A549 (cell line): Measurements from ENCODE around the gene CDC42. TPM values are rescaled to one million over a fixed set of nuclear protein-coding genes. Genes with fewer than 3 reads are reported as not detected.

ENCODE experiments used
- ATAC-seq, 2 experiments: fragments of 200-7000 bp in 1 of 2; fragments of >200 bp in 1 of 2; cut with Nextera tagmentation in 1 of 2; cut with Tn5 transposase in 1 of 2; 3 replicates each; pipeline versions ENCODE4 v1.8.0 to v1.9.1; 2018 to 2020; ENCODE audit warnings: mild to moderate bottlenecking in 1 of 2, moderate library complexity in 1 of 2
- CTCF ChIA-PET: fragments of 300-600 bp; sonication (Branson Sonifier 250); formaldehyde crosslinking; extraction: SDS; loops from one replicate; lab custom pipeline; 2021; ENCODE audit warnings: antibody characterized with exemption, inconsistent platforms; lab: Yijun Ruan, JAX
- POLR2A ChIA-PET: fragments of 350-600 bp; formaldehyde crosslinking; extraction: SDS; loops from one replicate; lab custom pipeline; 2021; ENCODE audit warnings: antibody characterized with exemption, inconsistent platforms; lab: Yijun Ruan, JAX
- DNase-seq, 2 experiments: peaks; one replicate each; pipeline versions ENCODE4 v3.0.0 to v3.0.0-alpha.2; 2011 to 2016; ENCODE audit warnings: low read depth in 1 of 2, low spot score in 1 of 2
- FAIRE-seq: peaks from 2 replicates; lab custom pipeline; 2011; peaks lifted over from hg19 to GRCh38; lab: Jason Lieb, UNC
- H3K27ac ChIP-seq, 2 experiments: fragments of >200 bp; sonication (Bioruptor Twin); formaldehyde crosslinking; 3 replicates each; pipeline ENCODE4 v1.5.1; 2016 to 2017
- H3K4me1 ChIP-seq: fragments of >200 bp; sonication (Bioruptor Twin); formaldehyde crosslinking; 3 replicates; pipeline ENCODE4 v1.6.1; 2016
- H3K4me2 ChIP-seq: fragments of >200 bp; sonication (Bioruptor Twin); formaldehyde crosslinking; 3 replicates; pipeline ENCODE4 v1.6.1; 2016
- H3K4me3 ChIP-seq: fragments of >200 bp; sonication (Bioruptor Twin); formaldehyde crosslinking; 3 replicates; pipeline ENCODE4 v1.5.1; 2016
- H3K9me3 ChIP-seq: fragments of >200 bp; sonication (Bioruptor Twin); formaldehyde crosslinking; 3 replicates; pipeline ENCODE4 v1.6.1; 2016
- BHLHE40 ChIP-seq: IDR thresholded peaks from 2 replicates; pipeline ENCODE4 v1.6.1; 2012; ENCODE audit warnings: low read depth, low read length, inconsistent platforms
- CEBPB ChIP-seq, 2 experiments: fragments of >200 bp in 1 of 2; sonication (Bioruptor Twin) in 1 of 2; formaldehyde crosslinking in 1 of 2; IDR thresholded peaks; 2 replicates each; pipeline ENCODE4 v1.6.1; 2012 to 2016
- EHF ChIP-seq: fragments of 250-450 bp; sonication (Bioruptor Pico); IDR thresholded peaks from 2 replicates; pipeline ENCODE4 v1.5.0; 2020; ENCODE audit warnings: mild to moderate bottlenecking
- EHMT2 ChIP-seq: fragments of 200-600 bp; sonication (generic); IDR thresholded peaks from 2 replicates; pipeline ENCODE4 v1.6.1; 2016; ENCODE audit warnings: antibody characterized with exemption, low read depth, mild to moderate bottlenecking, moderate library complexity
- EP300 ChIP-seq, 2 experiments: fragments of >200 bp; sonication (Bioruptor Twin); formaldehyde crosslinking; IDR thresholded peaks; 2 replicates in 1 of 2; 3 replicates in 1 of 2; pipeline ENCODE4 v1.6.1; 2016 to 2017
- FOSL2 ChIP-seq, 2 experiments: fragments of 450-650 bp in 1 of 2; fragments of >200 bp in 1 of 2; sonication (Bioruptor Twin) in 1 of 2; formaldehyde crosslinking; IDR thresholded peaks; 2 replicates each; pipeline versions ENCODE4 v1.5.0 to v1.6.1; 2016 to 2020; ENCODE audit warnings: mild to moderate bottlenecking in 1 of 2, moderate library complexity in 1 of 2
- HDAC2 ChIP-seq: fragments of 200-600 bp; sonication (generic); IDR thresholded peaks from 2 replicates; pipeline ENCODE4 v1.6.1; 2016
- HOXB13 ChIP-seq: fragments of 250-450 bp; sonication (Bioruptor Pico); IDR thresholded peaks from 2 replicates; pipeline ENCODE4 v1.5.0; 2020; ENCODE audit warnings: low read depth, mild to moderate bottlenecking, moderate library complexity
- KDM1A ChIP-seq: fragments of 200-600 bp; sonication (generic); IDR thresholded peaks from 2 replicates; pipeline ENCODE4 v1.6.1; 2016; ENCODE audit warnings: low read depth, mild to moderate bottlenecking
- KDM5A ChIP-seq: fragments of 200-600 bp; sonication (generic); IDR thresholded peaks from 2 replicates; pipeline ENCODE4 v1.6.1; 2016; ENCODE audit warnings: antibody characterized with exemption, mild to moderate bottlenecking
- NFE2L2 ChIP-seq: fragments of 150-350 bp; conservative IDR thresholded peaks from 2 replicates; pipeline ENCODE4 v1.6.1; 2014; ENCODE audit warnings: low read length
- NPAS2 ChIP-seq: fragments of 250-450 bp; sonication (Bioruptor Pico); IDR thresholded peaks from 2 replicates; pipeline ENCODE4 v1.8.0; 2022; ENCODE audit warnings: mild to moderate bottlenecking, moderate library complexity, borderline replicate concordance
- PHF8 ChIP-seq: fragments of 200-600 bp; sonication (generic); IDR thresholded peaks from 2 replicates; pipeline ENCODE4 v1.6.1; 2016; ENCODE audit warnings: low read depth, mild to moderate bottlenecking, antibody characterized with exemption, moderate library complexity, borderline replicate concordance
- POLR2A ChIP-seq: IDR thresholded peaks from 2 replicates; pipeline ENCODE4 v1.6.1; 2012; ENCODE audit warnings: mild to moderate bottlenecking, low read length
- RARB ChIP-seq: fragments of 250-450 bp; sonication (Bioruptor Pico); IDR thresholded peaks from 2 replicates; pipeline ENCODE4 v1.8.0; 2021; ENCODE audit warnings: mild to moderate bottlenecking, moderate library complexity
- RFX5 ChIP-seq: fragments of 450-650 bp; IDR thresholded peaks from 2 replicates; pipeline ENCODE4 v1.7.1; 2014; ENCODE audit warnings: antibody characterized with exemption, mild to moderate bottlenecking, moderate library complexity
- RNF2 ChIP-seq: fragments of 200-600 bp; sonication (generic); IDR thresholded peaks from 2 replicates; pipeline ENCODE4 v1.6.1; 2016; ENCODE audit warnings: low read depth, mild to moderate bottlenecking, antibody characterized with exemption, moderate library complexity, borderline replicate concordance
- SMC3 ChIP-seq: fragments of >200 bp; sonication (Bioruptor Twin); formaldehyde crosslinking; IDR thresholded peaks from 3 replicates; pipeline ENCODE4 v1.6.1; 2018; ENCODE audit warnings: inconsistent platforms
- SREBF2 ChIP-seq: fragments of 450-650 bp; IDR thresholded peaks from 2 replicates; pipeline ENCODE4 v1.6.1; 2014; ENCODE audit warnings: mild to moderate bottlenecking, moderate library complexity
- TP53 ChIP-seq: fragments of 250-450 bp; sonication (Bioruptor Pico); IDR thresholded peaks from 2 replicates; pipeline ENCODE4 v1.5.0; 2021; ENCODE audit warnings: mild to moderate bottlenecking, moderate library complexity
- ZFP36 ChIP-seq: fragments of 450-650 bp; IDR thresholded peaks from 2 replicates; pipeline ENCODE4 v1.6.1; 2014; ENCODE audit warnings: borderline replicate concordance; ENCODE audit not compliant: partially characterized antibody
- ZNF302 ChIP-seq: fragments of 250-450 bp; sonication (Bioruptor Pico); IDR thresholded peaks from 2 replicates; pipeline ENCODE4 v1.9.0; 2021; ENCODE audit warnings: inconsistent platforms, mild to moderate bottlenecking, moderate library complexity
- WGBS: methylation state at CpG from one replicate; pipeline ENCODE4 v1.1.6; 2017; ENCODE audit errors: missing lambda C conversion rate; 5-methylcytosine and 5-hydroxymethylcytosine counted together
- polyA plus RNA-seq, 4 experiments: library from polyadenylated mRNA; depleted of rRNA in 3 of 4; stranded (reverse); fragments of >200 nt; fragmentation: RNase III in 1 of 4; extraction: RNeasy Plus Mini Kit Qiagen cat#74134 plus additional on column Dnase treatment in 1 of 4; gene quantifications; 2 replicates in 3 of 4; 3 replicates in 1 of 4; pipeline ENCODE4 v1.2.3, GENCODE V29; 2011 to 2017
- TF ChIP-seq, protein P1 (sequence below): fragments of >200 bp; sonication (Bioruptor Twin); formaldehyde crosslinking; IDR thresholded peaks from 3 replicates; pipeline ENCODE4 v1.5.1; 2016
- TF ChIP-seq, protein P2 (sequence below): IDR thresholded peaks from 2 replicates; pipeline ENCODE4 v1.6.1; 2012
- TF ChIP-seq, protein P3 (sequence below): fragments of 200-600 bp; sonication (generic); IDR thresholded peaks from 2 replicates; pipeline ENCODE4 v1.6.1; 2016; ENCODE audit warnings: antibody characterized with exemption, mild to moderate bottlenecking, moderate library complexity
- TF ChIP-seq, protein P4 (sequence below): fragments of 250-450 bp; sonication (Bioruptor Pico); IDR thresholded peaks from 2 replicates; pipeline ENCODE4 v1.5.0; 2020; ENCODE audit warnings: low read depth, mild to moderate bottlenecking, moderate library complexity
- TF ChIP-seq, protein P5 (sequence below): fragments of >200 bp; sonication (Bioruptor Twin); formaldehyde crosslinking; IDR thresholded peaks from 3 replicates; pipeline ENCODE4 v1.6.1; 2016
- TF ChIP-seq, protein P6 (sequence below): fragments of 250-450 bp; sonication (Bioruptor Pico); IDR thresholded peaks from 2 replicates; pipeline ENCODE4 v1.5.0; 2021; ENCODE audit warnings: mild to moderate bottlenecking, moderate library complexity, borderline replicate concordance

The CDC42 gene
- polyA plus RNA-seq, 2 of the 4 experiments (the other 2 are of a cell fraction) = 155 to 212 TPM

DNA sequence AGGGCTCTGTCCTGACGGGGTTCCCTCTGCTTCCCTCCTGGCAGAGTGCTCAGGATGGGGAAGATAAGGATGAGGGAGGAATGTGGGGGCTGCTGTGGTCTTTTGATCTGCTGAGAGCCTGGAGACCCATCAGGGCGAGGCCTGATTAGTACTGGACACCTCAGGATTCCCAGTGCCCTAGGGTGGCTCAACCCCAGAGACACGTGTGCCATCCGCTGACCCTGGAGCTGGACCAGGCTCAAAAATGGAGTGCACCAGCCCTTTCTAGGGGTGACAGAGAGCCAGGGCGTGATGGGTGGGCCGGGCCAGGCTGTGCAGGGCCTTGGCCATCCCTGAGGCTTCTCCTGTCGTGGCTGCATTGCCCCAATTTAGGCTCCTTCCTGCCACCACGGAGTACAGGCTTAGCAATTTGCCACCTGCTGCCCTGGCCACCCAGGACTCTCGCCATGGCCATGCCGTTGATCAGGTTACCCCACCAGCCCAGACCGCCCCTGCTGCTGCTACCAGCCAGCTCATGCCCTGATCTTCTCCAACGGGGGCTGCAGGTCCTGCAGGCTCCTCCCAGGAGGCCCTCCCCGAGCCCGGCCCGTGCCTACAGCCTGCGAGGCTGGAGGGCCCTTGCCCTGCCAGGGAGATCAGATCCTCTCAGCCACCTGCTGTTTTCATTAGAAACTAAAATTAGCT lies 80.9 kb downstream of the CDC42 start:
- Histone ChIP-seq H3K4me1 (peaks cover 13% of the 10 kb centered on the region), H3K9me3 (no peaks in the 10 kb centered on the region), H3K27ac (no peak overlapping the region), H3K4me2 (no peak overlapping the region), H3K4me3 (no peak overlapping the region)
- TF ChIP-seq EHF (CRISPR knock-in tag) (no peak), BHLHE40 (no peak), NPAS2 (CRISPR knock-in tag) (no peak), RARB (CRISPR knock-in tag) (no peak), KDM1A (no peak), POLR2A (no peak), SREBF2 (no peak), RFX5 (no peak), ZNF302 (CRISPR knock-in tag) (no peak)
- TF ChIP-seq, protein P1, sequence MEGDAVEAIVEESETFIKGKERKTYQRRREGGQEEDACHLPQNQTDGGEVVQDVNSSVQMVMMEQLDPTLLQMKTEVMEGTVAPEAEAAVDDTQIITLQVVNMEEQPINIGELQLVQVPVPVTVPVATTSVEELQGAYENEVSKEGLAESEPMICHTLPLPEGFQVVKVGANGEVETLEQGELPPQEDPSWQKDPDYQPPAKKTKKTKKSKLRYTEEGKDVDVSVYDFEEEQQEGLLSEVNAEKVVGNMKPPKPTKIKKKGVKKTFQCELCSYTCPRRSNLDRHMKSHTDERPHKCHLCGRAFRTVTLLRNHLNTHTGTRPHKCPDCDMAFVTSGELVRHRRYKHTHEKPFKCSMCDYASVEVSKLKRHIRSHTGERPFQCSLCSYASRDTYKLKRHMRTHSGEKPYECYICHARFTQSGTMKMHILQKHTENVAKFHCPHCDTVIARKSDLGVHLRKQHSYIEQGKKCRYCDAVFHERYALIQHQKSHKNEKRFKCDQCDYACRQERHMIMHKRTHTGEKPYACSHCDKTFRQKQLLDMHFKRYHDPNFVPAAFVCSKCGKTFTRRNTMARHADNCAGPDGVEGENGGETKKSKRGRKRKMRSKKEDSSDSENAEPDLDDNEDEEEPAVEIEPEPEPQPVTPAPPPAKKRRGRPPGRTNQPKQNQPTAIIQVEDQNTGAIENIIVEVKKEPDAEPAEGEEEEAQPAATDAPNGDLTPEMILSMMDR = no peak
- CTCF ChIA-PET = interaction anchor here (1.0 to 3.9 kb wide), 3 partner anchors 10 to 509 kb away, joined by 3 to 35 read pairs (median 5); no protein-coding TSS in a partner anchor
- no peak for ATAC-seq
- no peak for FAIRE-seq
- no peak for DNase-seq
- WGBS = 85% methylated on average over 5 of the region's 16 CpGs
- POLR2A ChIA-PET = no interaction called here

DNA sequence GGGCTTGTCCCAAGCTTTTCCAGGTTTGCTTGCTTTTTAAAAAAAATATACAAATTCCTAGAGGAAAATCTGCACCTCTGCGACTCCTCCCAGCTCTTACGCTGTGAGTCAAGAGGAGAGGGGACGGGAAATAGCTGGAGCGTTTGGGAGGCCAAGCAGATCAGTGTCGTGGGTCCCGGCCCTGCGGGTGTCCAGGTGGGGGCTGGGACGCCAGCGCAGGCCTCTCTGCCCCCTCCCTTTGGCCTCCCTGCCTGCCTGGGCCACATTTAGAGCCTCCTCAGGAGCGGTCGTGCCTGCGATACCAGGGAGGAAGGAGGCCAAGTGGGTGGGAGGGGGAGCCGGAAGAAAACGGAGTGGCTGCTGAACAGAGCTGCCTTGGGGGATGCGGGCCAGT lies 81.4 kb downstream of the CDC42 start:
- CTCF ChIA-PET = interaction anchor here (1.0 to 3.9 kb wide), 2 partner anchors 283 to 508 kb away, joined by 3 to 35 read pairs; no protein-coding TSS in a partner anchor
- WGBS = 88% methylated on average over 14 of the region's 15 CpGs
- TF ChIP-seq EHMT2 = no peak
- TF ChIP-seq, protein P2, sequence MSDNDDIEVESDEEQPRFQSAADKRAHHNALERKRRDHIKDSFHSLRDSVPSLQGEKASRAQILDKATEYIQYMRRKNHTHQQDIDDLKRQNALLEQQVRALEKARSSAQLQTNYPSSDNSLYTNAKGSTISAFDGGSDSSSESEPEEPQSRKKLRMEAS = no peak
- TF ChIP-seq, protein P3, sequence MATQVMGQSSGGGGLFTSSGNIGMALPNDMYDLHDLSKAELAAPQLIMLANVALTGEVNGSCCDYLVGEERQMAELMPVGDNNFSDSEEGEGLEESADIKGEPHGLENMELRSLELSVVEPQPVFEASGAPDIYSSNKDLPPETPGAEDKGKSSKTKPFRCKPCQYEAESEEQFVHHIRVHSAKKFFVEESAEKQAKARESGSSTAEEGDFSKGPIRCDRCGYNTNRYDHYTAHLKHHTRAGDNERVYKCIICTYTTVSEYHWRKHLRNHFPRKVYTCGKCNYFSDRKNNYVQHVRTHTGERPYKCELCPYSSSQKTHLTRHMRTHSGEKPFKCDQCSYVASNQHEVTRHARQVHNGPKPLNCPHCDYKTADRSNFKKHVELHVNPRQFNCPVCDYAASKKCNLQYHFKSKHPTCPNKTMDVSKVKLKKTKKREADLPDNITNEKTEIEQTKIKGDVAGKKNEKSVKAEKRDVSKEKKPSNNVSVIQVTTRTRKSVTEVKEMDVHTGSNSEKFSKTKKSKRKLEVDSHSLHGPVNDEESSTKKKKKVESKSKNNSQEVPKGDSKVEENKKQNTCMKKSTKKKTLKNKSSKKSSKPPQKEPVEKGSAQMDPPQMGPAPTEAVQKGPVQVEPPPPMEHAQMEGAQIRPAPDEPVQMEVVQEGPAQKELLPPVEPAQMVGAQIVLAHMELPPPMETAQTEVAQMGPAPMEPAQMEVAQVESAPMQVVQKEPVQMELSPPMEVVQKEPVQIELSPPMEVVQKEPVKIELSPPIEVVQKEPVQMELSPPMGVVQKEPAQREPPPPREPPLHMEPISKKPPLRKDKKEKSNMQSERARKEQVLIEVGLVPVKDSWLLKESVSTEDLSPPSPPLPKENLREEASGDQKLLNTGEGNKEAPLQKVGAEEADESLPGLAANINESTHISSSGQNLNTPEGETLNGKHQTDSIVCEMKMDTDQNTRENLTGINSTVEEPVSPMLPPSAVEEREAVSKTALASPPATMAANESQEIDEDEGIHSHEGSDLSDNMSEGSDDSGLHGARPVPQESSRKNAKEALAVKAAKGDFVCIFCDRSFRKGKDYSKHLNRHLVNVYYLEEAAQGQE = no peak
- TF ChIP-seq, protein P4, sequence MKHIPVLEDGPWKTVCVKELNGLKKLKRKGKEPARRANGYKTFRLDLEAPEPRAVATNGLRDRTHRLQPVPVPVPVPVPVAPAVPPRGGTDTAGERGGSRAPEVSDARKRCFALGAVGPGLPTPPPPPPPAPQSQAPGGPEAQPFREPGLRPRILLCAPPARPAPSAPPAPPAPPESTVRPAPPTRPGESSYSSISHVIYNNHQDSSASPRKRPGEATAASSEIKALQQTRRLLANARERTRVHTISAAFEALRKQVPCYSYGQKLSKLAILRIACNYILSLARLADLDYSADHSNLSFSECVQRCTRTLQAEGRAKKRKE (CRISPR knock-in tag) = no peak
- no peak for TF ChIP-seq HOXB13 (CRISPR knock-in tag)
- TF ChIP-seq RNF2 = no peak
- TF ChIP-seq BHLHE40 = no peak
- TF ChIP-seq PHF8 = no peak
- TF ChIP-seq, protein P5, sequence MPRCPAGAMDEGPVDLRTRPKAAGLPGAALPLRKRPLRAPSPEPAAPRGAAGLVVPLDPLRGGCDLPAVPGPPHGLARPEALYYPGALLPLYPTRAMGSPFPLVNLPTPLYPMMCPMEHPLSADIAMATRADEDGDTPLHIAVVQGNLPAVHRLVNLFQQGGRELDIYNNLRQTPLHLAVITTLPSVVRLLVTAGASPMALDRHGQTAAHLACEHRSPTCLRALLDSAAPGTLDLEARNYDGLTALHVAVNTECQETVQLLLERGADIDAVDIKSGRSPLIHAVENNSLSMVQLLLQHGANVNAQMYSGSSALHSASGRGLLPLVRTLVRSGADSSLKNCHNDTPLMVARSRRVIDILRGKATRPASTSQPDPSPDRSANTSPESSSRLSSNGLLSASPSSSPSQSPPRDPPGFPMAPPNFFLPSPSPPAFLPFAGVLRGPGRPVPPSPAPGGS = no peak
- no peak for TF ChIP-seq ZFP36
- TF ChIP-seq, protein P6, sequence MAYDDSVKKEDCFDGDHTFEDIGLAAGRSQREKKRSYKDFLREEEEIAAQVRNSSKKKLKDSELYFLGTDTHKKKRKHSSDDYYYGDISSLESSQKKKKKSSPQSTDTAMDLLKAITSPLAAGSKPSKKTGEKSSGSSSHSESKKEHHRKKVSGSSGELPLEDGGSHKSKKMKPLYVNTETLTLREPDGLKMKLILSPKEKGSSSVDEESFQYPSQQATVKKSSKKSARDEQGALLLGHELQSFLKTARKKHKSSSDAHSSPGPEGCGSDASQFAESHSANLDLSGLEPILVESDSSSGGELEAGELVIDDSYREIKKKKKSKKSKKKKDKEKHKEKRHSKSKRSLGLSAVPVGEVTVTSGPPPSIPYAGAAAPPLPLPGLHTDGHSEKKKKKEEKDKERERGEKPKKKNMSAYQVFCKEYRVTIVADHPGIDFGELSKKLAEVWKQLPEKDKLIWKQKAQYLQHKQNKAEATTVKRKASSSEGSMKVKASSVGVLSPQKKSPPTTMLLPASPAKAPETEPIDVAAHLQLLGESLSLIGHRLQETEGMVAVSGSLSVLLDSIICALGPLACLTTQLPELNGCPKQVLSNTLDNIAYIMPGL (CRISPR knock-in tag) = no peak
- no peak for TF ChIP-seq CEBPB (IDR thresholded peaks at IDR 0.05)
- TF ChIP-seq KDM5A = no peak
- no peak for TF ChIP-seq FOSL2 (IDR thresholded peaks at IDR 0.05)
- TF ChIP-seq FOSL2 (CRISPR knock-in tag; IDR thresholded peaks at IDR 0.05) = no peak
- no peak for TF ChIP-seq TP53 (CRISPR knock-in tag)
- no peak for TF ChIP-seq NFE2L2
- no peak for TF ChIP-seq EP300 (IDR thresholded peaks at IDR 0.05)
- TF ChIP-seq SMC3 = no peak
- TF ChIP-seq HDAC2 = no peak

More for the DNA sequence above, 81.4 kb downstream of the CDC42 start:
- Histone ChIP-seq H3K4me2 (no peak overlapping the region), H3K9me3 (no peaks in the 10 kb centered on the region), H3K4me1 (peaks cover 13% of the 10 kb centered on the region), H3K4me3 (no peak overlapping the region), H3K27ac (no peak overlapping the region)
- DNase-seq (no peak), ATAC-seq (no peak), FAIRE-seq (no peak)
- POLR2A ChIA-PET = no interaction called here
